Ishikawa (cell line): ENCODE data around the gene GPATCH3.

Experiments used
- CEBPB ChIP-seq: IDR thresholded peaks from 2 replicates; pipeline ENCODE4 v1.6.1; 2012
- CREB1 ChIP-seq: IDR thresholded peaks from 2 replicates; pipeline ENCODE4 v1.6.1; 2012; ENCODE audit warnings: low read depth
- EGR1 ChIP-seq: IDR thresholded peaks from 2 replicates; pipeline ENCODE4 v1.6.1; 2012
- EP300 ChIP-seq: IDR thresholded peaks from 2 replicates; pipeline ENCODE4 v1.6.1; 2012; ENCODE audit warnings: borderline replicate concordance
- NFIC ChIP-seq: IDR thresholded peaks from 2 replicates; pipeline ENCODE4 v1.6.1; 2012
- RAD21 ChIP-seq: IDR thresholded peaks from 2 replicates; pipeline ENCODE4 v1.6.1; 2012; ENCODE audit warnings: low read depth
- TAF1 ChIP-seq: IDR thresholded peaks from 2 replicates; pipeline ENCODE4 v1.6.1; 2012; ENCODE audit warnings: low read depth, mild to moderate bottlenecking
- TEAD4 ChIP-seq: IDR thresholded peaks from 2 replicates; pipeline ENCODE4 v1.6.1; 2012
- YY1 ChIP-seq: IDR thresholded peaks from 2 replicates; pipeline ENCODE4 v1.6.1; 2012; ENCODE audit warnings: low read depth
- ZBTB7A ChIP-seq: IDR thresholded peaks from 2 replicates; pipeline ENCODE4 v1.6.1; 2012; ENCODE audit warnings: low read depth
- TF ChIP-seq, protein P1 (sequence below): IDR thresholded peaks from 2 replicates; pipeline ENCODE4 v1.6.1; 2012; ENCODE audit warnings: low read depth, mild to moderate bottlenecking
- TF ChIP-seq, protein P2 (sequence below): IDR thresholded peaks from 2 replicates; pipeline ENCODE4 v1.6.1; 2012

DNA sequence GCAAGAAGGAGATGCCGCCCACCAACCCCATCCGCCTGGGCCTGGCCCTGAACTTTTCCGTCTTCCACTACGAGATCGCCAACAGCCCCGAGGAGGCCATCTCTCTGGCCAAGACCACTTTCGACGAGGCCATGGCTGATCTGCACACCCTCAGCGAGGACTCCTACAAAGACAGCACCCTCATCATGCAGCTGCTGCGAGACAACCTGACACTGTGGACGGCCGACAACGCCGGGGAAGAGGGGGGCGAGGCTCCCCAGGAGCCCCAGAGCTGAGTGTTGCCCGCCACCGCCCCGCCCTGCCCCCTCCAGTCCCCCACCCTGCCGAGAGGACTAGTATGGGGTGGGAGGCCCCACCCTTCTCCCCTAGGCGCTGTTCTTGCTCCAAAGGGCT, 36.6 kb downstream of the GPATCH3 start:
- TF ChIP-seq CREB1, result no peak
- TF ChIP-seq, protein P1, sequence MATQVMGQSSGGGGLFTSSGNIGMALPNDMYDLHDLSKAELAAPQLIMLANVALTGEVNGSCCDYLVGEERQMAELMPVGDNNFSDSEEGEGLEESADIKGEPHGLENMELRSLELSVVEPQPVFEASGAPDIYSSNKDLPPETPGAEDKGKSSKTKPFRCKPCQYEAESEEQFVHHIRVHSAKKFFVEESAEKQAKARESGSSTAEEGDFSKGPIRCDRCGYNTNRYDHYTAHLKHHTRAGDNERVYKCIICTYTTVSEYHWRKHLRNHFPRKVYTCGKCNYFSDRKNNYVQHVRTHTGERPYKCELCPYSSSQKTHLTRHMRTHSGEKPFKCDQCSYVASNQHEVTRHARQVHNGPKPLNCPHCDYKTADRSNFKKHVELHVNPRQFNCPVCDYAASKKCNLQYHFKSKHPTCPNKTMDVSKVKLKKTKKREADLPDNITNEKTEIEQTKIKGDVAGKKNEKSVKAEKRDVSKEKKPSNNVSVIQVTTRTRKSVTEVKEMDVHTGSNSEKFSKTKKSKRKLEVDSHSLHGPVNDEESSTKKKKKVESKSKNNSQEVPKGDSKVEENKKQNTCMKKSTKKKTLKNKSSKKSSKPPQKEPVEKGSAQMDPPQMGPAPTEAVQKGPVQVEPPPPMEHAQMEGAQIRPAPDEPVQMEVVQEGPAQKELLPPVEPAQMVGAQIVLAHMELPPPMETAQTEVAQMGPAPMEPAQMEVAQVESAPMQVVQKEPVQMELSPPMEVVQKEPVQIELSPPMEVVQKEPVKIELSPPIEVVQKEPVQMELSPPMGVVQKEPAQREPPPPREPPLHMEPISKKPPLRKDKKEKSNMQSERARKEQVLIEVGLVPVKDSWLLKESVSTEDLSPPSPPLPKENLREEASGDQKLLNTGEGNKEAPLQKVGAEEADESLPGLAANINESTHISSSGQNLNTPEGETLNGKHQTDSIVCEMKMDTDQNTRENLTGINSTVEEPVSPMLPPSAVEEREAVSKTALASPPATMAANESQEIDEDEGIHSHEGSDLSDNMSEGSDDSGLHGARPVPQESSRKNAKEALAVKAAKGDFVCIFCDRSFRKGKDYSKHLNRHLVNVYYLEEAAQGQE, result no peak
- no peak for TF ChIP-seq TEAD4
- TF ChIP-seq, protein P2, sequence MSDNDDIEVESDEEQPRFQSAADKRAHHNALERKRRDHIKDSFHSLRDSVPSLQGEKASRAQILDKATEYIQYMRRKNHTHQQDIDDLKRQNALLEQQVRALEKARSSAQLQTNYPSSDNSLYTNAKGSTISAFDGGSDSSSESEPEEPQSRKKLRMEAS, result no peak
- TF ChIP-seq ZBTB7A, result no peak
- TF ChIP-seq TAF1, result no peak
- no peak for TF ChIP-seq RAD21
- no peak for TF ChIP-seq NFIC
- no peak for TF ChIP-seq EP300
- no peak for TF ChIP-seq EGR1
- TF ChIP-seq YY1, result no peak
- no peak for TF ChIP-seq CEBPB
